Peyer's patch (tissue), 4 donors: ENCODE results near the gene TCEA2.

ENCODE experiments used
- CTCF ChIP-seq, 6 experiments: fragments of 450-650 bp in 4 of 6; fragments of 200-600 bp in 2 of 6; sonication (generic) in 1 of 6; IDR thresholded peaks; one replicate each; pipeline ENCODE4 v1.5.1; 2017 to 2019; ENCODE audit warnings: antibody characterized with exemption in 6 of 6, mild to moderate bottlenecking in 3 of 6, moderate library complexity in 1 of 6
- POLR2A ChIP-seq, 2 donors: fragments of 450-650 bp; IDR thresholded peaks; one replicate each; pipeline ENCODE4 v1.5.1; 2017; ENCODE audit warnings: antibody characterized with exemption in 2 of 2, mild to moderate bottlenecking in 2 of 2, moderate library complexity in 2 of 2

- TF ChIP-seq CTCF (IDR thresholded peaks at IDR 0.05) (no peak), POLR2A (IDR thresholded peaks at IDR 0.05) (no peak)
Observed at GRCh38 chr20:64078934-64079272, 15.9 kb downstream of the TCEA2 start.
